ENCODE measurements around the gene IGSF23. TPM values are rescaled to one million over a fixed set of nuclear protein-coding genes. Genes with fewer than 3 reads are reported as not detected.
"Not testable (repeated sequence)": the region's sequence is repeated elsewhere in the genome, so short reads cannot be mapped to it uniquely, and the experiment has no call there.

The IGSF23 gene
- total RNA-seq, 1 experiment from 2014 or later, result not detected

DNA sequence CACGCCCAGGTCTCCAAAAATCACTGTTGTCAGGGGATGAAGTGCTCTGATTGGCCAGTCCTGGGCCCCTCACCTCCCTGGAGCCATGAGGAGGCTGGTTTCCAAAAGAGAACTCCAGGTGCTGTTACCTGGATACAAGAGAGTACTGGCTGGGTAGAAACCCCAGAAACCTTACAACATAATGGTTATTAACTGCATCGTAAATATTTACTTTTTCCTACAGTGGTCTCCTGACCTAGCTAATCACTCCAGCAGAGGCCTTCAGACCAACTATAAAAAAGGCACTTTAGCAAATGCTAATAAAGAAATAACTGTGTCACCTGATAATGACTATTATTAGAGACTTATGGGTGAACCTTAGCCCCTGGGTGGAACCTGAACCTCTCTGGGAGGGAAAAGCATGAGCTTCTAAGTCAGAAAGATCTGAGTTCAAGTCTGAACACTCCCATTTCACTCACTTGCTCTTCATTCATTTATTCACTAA, 1.5 kb upstream of the IGSF23 start:
- no peak for DNase-seq (ENCODE audit: low read depth)

DNA sequence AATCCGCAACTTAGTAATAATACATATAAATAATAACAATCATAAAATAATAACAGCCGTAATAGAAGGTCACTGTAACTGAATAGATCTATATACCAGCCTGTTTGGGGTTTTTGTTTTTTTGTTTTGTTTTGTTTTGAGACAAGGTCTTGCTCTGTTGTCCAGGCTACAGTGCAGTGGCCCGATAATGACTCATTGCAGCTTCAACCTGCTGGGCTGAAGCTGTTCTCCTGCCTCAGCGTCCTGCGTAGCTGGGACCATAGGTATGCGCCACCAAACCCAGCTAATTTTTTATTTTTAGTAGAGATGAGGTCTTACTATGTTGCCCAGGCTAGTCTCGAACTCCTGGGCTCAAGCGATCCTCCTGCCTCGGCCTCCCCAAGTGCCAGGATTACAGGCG, 950 bp downstream of the IGSF23 start:
- no peak for DNase-seq (ENCODE audit: low read depth)

DNA sequence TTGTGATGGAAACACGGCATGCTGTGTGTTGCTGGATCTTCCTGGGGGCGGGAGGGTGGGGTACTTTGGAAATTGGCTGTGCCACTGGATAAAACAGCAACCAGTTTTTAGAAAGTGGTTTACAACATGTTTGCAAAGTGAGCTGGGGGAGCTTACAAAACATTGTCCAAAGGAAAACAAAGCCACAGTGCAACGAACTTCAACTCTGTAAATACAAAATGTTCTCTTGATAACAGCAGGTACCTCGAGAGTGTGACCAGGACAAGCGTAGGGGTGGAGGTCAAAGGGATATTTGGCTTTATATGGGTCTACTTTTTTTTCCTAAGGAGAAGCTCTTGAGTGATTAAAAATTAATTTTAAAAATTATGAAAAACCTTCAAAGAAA, 2.5 kb downstream of the IGSF23 start:
- no peak for DNase-seq (ENCODE audit: low read depth)

DNA sequence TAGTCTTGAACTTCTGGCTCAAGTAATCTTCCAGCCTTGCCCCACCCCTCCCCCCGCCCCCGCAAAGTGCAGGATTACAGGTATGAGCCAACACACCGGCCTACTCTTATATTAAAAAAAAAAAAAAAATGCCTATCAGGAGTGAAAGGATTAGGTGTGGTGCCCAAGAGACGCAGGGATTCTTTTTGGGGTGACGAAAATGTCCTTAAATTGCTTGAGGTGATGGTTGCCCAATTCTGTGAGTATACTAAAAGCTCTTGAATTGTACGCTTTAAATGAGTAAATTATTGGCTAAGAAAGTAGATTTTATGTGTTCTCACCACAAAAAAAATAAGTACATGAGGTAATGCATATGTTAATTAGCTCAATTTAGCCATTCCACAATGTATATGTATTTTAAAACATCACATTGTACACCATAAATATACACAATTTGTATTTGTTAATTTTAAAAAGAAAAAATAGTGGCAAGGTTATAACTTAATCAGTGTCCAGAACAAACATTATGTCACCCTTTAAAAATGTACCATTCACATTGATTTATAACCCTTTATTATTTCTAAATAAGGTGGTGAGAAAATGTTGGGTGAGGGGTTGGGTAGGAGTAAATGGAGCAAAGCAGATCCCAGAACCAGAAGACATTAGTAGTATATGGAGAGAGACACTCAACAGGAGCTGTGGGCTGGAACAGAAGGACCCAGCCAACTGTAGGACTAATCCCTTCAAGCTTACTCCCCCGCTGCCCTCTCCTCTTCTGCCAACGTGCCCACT, 3.9 kb downstream of the IGSF23 start:
- no peak for DNase-seq (ENCODE audit: low read depth)

DNA sequence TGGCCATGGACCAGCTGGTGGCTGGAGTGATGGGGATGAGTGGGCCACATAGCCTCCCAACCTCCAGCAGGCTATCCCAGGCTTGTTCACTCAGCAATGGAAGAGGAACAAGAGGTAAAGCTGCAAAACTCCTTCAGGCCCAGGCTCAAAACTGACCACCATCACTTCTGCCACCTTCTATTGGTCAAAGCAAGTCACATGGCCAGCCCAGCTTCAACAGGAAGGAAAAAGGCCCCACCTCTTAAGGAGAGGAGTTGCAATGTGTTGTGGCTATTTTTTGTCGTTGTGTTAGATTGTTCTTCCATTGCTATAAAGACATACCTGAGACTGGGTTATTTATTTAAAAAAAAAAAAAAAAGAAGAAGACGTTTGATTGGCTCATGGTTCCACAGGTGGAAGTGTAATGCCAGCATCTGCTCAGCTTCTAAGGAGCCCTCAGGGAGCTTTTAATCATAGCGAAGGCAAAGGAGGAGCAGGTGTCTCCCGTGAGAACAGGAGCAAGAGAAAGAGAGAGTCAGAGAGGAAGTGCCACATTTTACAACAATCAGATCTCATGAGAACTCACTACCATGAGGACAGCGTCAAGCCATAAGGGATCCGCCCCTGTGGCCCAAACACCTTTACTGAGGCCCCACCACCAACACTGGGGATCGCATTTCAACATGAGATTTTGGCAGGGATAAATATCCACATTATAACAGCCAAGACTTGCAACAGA, 5.4 kb downstream of the IGSF23 start:
- DNase-seq (ENCODE audit: low read depth), result no peak

DNA sequence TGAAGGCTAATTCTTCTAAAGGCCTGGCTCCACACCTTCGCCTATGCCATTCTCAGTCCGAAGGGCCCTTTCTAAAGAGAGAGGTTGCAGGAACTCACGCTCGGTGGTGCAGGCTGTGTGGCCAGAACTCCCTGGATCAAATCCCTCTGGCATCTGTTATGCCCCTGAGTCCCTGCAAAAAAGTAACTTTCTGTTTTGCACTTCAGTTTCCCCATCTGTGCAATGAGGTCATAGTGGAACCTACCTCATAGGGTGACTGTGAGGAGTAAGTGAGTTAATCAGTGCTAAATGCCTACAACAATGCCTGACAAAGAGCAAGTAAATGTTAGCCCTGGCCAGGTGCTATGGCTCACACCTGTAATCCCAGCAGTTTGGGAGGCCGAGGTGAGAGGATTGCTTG, 7.3 kb downstream of the IGSF23 start:
- no peak for DNase-seq (ENCODE audit: low read depth)

DNA sequence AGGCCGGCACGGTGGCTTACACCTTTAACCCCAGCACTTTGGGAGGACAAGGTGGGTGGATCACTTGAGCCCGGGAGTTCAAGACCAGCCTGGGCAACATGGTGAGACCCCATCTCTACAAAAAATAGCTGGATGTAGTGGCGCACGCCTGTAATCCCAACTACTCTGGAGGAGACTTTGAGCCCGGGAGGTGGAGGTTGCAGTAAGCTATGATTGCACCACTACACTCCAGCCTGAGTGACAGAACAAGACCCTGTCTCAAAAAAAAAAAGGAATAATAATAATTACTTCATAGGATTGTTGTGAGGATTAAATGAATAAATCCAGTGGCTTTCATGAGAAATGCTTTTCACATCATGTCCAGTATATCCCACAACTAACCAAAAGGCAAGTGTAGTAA, 8.0 kb downstream of the IGSF23 start:
- DNase-seq (ENCODE audit: low read depth), result no peak

DNA sequence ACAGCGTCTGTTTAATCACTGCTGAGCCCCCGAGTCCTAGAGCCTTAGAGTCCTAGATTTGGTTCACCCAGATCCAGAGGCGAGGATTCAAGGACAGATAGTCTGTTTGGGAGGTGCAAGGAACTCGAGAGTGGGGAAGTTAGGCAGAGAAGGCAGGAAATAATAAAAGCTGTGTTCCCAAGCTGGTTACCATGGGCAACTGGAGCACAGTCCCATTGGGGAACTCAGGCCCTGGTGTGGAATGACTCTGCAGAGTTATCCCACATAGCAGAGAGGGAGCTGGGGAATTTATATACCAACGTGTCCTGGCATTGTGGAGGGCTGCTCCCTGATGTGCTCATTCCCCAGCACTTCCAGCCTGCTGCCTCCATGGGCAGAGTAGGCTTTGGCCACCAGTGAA, 9.7 kb downstream of the IGSF23 start:
- peak; percentile 30 for DNase-seq (ENCODE audit: low read depth)

DNA sequence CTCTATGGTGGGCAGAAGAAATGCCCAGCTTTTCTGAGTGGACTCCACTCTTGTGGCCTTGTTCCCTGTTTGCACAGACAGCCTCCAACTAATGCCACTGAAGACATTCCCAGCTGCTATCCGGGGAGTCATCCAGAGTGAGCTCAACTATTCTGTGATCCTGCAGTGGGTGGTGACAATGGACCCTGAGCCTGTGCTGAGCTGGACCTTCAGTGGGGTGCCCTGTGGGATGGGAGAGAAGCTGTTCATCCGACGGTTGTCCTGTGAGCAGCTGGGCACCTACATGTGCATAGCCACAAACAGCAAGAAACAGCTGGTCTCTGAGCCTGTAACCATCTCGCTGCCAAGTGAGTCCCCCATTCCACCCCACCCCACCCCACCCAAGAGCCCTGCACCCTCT, 10.3 kb downstream of the IGSF23 start:
- DNase-seq (ENCODE audit: low read depth), result no peak

DNA sequence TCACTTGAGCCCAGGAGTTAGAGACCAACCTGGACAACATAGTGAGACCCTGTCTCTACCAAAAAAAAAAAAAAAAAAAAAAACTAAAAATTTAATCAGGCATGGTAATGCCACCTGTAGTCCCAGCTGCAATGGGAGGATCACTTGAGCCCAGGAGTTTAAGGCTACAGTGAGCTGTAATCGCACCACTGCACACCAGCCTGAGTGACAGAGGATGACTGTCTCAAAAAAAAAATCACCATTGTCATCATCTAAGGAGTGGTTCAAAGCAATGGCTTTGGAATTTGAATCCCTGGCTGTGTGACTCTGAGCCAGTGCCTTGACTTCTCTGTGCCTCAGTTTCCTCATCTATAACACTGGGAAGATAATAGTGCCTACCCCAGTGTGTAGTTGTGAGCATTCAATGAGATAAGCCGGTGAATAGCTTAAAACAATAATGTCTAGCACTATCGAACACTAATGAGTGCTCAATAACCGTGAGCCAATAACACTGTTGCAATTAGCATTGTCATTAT, 11.5 kb downstream of the IGSF23 start:
- no peak for DNase-seq (ENCODE audit: low read depth)

DNA sequence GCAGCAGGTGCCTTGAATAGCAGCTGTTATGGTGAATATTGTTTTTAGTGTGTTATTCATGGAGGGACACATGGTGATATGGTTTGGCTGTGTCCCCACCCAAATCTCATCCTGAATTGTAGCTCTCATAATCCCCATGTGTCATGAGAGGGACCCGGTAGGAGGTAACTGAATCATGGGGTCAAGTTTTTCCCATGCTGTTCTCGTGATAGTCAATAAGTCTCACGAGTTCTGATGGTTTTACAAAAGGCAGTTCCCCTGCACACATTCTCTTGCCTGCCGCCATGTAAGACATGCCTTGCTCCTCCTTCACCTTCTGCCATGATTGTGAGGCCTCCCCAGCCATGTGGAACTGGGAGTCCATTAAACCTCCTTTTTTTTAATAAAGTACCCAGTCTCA, 12.3 kb downstream of the IGSF23 start:
- DNase-seq (ENCODE audit: low read depth), result peak; percentile 17

DNA sequence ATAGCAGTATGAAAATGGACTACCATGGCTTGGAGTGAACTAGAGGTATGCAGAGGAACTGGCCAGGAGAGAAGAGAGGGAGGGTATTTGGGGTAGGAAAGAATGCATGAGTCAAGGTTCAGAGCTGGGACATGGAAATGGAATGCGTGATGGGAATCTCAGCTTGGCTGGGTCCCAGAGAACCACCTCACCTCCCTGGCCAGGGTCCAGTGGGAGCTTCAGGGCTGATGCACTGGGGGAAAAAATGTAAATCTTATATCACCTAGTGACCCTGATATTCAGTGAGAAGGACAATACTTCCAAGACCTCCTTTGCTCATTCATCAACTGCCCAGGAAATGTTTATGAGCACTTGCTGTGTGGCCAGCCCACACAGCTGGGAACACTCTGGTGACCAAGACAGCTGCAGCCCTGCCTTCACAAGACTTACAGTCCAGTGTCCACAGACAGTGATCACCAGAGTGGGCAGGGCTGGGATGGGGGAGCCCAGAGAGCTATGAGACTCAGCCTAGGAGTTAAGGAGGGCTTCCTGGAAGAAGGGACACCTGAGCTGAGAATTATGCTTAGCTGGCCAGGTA, 12.8 kb downstream of the IGSF23 start:
- peak; percentile 94 for DNase-seq (ENCODE audit: low read depth)

DNA sequence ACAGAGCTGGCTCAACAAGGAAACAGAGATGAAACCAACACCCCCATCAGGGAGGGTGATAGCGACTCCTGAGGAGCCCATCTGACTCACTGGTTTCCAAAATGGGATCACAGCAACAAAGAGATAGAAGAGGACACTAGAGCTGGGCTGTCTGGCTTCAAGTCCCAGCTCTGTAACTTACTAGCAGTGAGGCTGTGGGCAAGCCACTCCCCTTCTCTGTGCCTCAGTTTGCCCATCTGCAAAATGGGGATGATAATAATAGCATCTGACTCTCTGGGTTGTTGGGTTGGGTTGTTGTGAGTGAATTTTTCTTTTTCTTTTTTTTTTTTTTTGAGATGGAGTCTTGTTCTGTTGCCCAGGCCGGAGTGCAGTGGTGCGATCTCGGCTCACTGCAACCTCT, 14.3 kb downstream of the IGSF23 start:
- DNase-seq (ENCODE audit: low read depth), result no peak

DNA sequence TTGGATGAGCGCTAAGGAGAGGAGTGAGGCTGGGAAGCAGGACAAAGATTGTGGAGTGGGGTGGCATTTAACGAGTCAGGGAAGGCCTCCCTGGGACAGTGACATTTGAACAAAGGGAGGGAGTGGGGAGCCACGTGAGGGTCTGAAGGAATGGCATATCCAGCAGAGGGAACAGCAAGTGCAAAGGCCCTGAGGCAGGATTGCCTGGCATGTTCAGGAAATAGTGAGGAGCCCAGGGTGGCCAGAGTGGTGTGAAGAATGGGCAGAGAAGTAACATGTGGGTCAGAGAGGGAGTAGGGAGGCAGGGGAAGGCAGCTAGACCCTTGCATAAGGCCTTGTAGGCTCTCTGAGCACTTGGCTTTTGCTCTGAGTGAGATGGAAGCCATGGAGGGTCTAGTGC, 15.4 kb downstream of the IGSF23 start:
- no peak for DNase-seq (ENCODE audit: low read depth)

DNA sequence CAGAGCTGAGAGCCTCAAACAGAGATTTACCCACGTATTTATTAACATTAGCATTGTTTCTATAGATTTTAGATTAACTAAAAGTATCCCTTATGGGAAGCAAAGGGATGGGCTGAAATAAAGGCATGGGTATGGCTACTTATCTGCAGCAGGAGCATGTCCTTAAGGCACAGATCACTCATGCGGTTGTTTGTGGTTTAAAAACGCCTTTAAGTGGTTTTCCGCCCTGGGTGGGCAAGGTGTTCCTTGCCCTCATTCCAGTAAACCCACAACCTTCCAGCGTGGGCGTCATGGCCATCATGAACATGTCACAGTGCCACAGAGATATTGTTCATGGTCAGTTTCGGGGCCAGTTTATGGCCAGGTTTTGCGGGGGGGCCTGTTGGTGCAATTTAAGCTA, 18.2 kb downstream of the IGSF23 start:
- DNase-seq (ENCODE audit: low read depth), result not testable (repeated sequence)

DNA sequence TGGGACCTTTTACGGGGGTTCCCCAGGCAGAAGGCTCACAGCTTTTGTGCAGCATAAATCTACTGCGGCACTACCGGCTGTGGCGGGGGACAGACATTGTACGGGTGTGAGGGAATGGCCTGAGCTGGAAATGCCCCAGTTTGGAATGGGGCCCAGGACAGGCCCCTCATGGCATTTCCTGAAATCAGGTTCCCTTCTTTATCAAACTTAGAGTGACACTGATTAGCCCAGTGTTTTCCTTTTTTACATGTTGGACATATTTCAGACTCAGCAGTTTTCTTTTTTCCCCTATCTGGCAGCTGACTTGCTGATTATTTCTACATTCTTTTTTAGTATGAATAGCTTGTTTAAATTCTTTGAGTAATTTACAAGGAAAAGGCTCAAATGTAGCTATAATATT, 20.7 kb downstream of the IGSF23 start:
- DNase-seq (ENCODE audit: low read depth), result not testable (repeated sequence)

DNA sequence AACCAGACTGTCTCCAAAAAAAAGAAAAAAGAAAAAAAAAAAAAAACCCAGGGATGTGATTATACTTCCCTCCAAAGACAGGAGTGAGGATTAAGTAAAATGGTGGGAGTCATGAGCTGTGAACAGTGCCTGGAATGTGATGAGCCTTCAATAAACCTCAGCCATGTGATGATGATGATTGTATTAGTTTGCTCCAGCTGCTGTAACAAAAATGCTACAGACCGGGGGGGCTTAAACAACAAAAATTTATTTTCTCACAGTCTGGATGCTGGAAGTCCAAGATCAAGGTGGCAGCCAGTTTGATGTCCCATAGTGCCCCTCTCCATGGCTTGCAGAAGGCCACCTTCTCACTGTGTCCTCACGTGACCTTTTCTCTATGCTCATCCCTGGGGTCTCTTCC, 21.4 kb downstream of the IGSF23 start:
- no peak for DNase-seq (ENCODE audit: low read depth)

DNA sequence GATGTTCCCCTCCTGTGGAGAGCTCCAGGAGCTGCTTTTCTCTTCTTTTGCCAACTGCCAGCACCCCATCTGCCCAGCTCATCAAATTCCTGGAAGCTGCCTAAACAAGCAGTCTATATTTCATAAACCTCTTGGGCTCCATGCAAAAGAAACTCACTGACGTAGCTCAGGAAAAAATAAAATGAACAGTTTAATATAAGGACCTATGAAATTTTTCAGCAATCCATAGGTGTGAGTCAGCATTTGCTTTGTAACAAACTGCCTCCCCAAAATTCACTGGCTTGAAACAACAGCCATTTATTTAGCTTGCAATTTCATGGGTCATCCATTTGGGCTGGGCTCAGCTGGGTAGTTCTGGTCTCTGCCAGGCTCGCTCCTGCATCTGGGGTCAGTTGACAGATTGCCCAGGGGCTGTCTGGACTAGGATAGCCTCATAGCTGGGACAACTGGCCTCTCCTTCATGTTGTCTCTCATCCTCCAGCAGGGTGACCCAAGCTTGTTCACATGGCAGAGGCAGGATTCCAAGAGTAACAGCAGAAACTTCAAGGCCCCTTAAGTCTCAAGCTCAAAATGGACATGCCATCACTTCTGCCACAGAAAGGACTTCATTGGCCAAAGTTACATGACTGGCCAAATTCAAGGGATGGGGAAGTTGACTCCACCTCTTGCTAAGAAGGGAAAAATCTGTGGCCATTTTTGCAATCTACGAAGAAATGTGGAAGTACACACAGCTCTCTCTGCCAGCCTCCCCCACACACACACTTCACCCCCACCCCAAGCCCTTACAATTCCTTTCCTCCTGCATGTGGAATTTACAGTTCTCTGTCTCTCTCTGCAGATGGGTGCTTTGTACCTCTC, 22.4 kb downstream of the IGSF23 start:
- no peak for DNase-seq (ENCODE audit: low read depth)

DNA sequence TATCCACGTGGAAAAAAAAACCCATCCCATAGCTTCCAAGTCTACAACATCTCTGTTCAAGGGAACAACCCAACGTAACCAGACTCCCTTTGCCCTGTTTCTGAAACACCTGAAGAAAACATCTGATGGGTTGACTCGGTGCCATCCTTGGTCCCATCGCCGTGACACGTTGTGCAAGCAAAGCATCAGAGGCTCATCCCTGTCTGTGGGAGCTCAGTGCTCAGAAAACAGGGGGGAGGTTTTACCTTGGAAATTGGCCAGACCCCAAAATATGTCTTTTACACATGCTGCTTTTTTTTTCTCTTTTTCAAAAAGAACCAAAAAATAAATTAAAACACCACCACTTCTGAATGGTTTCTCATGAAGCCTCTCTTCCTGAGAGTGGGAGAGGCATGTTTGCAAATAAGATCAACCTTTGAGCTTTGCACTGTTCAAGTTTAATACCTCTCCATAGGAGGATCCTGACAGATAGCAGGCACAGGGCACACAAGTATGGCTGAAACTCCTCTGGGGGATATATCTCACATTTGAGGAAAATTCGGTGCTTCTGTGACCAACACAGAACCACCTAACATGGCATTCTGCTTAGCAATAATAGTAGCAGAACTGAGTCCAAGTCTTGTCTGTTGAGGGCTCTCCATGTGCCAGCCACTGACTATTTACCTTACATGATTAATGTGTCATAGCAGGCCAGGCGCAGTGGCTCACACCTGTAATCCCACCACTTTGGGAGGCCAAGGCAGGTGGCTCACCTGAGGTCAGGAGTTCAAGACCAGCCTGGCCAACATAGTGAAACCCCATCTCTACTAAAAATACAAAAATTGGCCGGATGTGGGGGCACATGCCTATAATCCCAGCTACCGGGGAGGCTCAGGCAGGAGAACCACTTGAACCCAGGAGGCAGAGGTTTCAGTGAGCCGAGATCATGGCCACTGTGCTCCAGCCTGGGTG, 23.4 kb downstream of the IGSF23 start:
- no peak for DNase-seq (ENCODE audit: low read depth)

DNA sequence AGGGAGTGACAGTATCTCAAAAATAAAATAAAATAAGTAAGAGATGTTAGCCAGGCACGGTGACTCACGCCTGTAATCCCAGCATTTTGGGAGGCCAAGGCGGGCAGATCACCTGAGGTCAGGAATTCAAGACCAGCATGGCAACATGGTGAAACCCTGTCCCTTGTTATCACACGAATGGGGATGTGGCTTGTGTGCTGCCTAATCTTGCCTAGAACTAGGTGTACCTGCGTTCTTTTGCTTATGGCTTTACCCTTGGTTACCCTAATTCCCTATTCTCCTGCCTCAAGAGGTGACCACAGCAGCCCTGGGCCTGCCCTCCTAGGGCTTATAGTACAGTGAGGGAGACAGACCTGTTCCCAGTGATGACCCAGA, 24.0 kb downstream of the IGSF23 start:
- DNase-seq (ENCODE audit: low read depth), result no peak

DNA sequence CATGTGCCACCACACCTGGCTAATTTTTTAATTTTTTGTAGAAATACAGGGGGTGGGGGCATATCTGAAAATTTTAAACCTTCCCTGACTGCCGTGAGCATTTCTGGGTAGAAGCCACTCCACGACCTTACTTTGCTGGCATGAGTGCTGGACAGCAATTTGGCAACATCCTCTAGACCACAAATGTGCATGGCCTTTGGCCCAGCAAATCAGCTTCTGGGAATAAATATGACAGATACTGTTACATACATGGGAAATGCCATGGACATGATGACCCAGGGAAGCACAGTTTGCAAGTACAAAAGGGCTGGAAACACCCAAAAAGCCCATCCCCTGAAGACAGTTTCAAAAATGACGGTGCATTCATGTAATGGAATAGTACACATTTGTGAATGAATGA, 27.2 kb downstream of the IGSF23 start:
- peak; percentile 61 for DNase-seq (ENCODE audit: low read depth)
